ENCODE data around the gene C5AR1. TPM values are rescaled to one million over a fixed set of nuclear protein-coding genes. Genes with fewer than 3 reads are reported as not detected.

C5AR1 gene
- total and polyA plus RNA-seq, 9 of the 15 experiments (the other 6 are each of a cell fraction or from before 2014, with no cell fraction given): 0.06 to 1.6 (median 0.28) TPM; not detected in 3

DNA sequence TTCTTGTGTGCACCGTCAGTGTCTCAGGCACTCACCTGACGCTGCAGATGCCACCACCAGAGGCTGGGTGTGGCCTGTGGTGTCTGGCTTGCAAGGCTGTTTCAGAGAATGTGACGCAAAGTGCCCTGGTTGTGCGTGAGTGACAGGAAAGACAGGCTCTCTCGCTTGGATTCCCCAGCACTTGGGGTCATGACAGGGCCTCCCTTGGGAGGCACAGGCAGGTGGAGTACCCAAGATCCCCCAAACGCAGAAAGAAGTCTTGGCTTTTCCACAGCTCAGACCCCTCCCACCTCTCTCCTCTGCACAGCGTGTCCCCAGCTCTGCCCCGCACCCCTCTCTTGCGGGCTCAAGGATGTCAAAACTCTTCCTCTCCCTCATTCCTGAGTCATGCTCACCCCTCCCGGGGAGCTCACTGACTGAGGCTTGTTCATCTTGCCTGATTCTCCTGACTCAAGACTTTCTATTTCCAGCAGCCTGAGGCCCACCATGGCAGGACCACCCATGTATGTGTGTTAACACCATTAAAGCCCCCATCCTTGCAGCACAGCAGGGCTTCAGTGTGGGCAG is 60.5 kb downstream of the C5AR1 start:
- Histone ChIP-seq H4K20me1 (replicated peaks; ENCODE audit: control insufficient read depth, insufficient read depth, low read length) (no peaks in the 10 kb centered on the region), H3K9ac (ENCODE audit: insufficient read depth in 1 of 2, low read depth in 2 of 2, low read length in 2 of 2) (peak overlapping the region in 1 of 2 experiments; percentile 76; a peak in 2 of 4 replicates), H3K79me2 (ENCODE audit: control insufficient read depth, insufficient read depth, low read length) (no peaks in the 10 kb centered on the region), H3K9me3 (replicated peaks; ENCODE audit: control insufficient read depth, insufficient read depth, low read depth, low read length) (no peaks in the 10 kb centered on the region), H3K4me1 (replicated peaks in 1 of 2; ENCODE audit: control insufficient read depth in 2 of 2, insufficient read depth in 2 of 2, low read length in 2 of 2) (no peaks in the 10 kb centered on the region; a peak in 2 of 5 replicates), H3K27me3 (ENCODE audit: control insufficient read depth in 2 of 2, insufficient read depth in 2 of 2, low read length in 2 of 2) (no peaks in the 10 kb centered on the region), H3K4me3 (no peak overlapping the region), H3K27ac (ENCODE audit: extremely low read depth, low read depth, low read length) (no peak overlapping the region), H2AFZ (ENCODE audit: low read depth, low read length) (no peak overlapping the region), H3K9me1 (ENCODE audit: control insufficient read depth, insufficient read depth, low read length) (peaks cover 3% of the 10 kb centered on the region), H3K4me2 (ENCODE audit: insufficient read depth, low read length) (no peak overlapping the region), H3K36me3 (ENCODE audit: control insufficient read depth, insufficient read depth, low read length) (peaks cover 74% of the 10 kb centered on the region; the same call in 2 of the 3 replicates)
- no TSS peak for BruUV-seq (replicated peaks)
- no peak for DNase-seq (ENCODE audit: extremely low read depth in 1 of 4, low spot score in 3 of 4)
- WGBS (ENCODE audit: insufficient coverage, low coverage, missing lambda C conversion rate): 77% methylated on average over 10 of the region's 10 CpGs
- TF ChIP-seq FOXJ2 (tag; IDR thresholded peaks at IDR 0.05) (no peak), SRSF9 (IDR thresholded peaks at IDR 0.05; ENCODE audit: borderline replicate concordance, low read depth, low read length) (no peak), ZBTB1 (CRISPR knock-in tag; IDR thresholded peaks at IDR 0.05; ENCODE audit: borderline replicate concordance, low read depth) (no peak), CTCFL (IDR thresholded peaks at IDR 0.05; ENCODE audit: borderline replicate concordance, insufficient read depth, low read depth, low read length, poor library complexity, severe bottlenecking) (no peak), MCM7 (IDR thresholded peaks at IDR 0.05) (no peak)
- TF ChIP-seq, protein P1, sequence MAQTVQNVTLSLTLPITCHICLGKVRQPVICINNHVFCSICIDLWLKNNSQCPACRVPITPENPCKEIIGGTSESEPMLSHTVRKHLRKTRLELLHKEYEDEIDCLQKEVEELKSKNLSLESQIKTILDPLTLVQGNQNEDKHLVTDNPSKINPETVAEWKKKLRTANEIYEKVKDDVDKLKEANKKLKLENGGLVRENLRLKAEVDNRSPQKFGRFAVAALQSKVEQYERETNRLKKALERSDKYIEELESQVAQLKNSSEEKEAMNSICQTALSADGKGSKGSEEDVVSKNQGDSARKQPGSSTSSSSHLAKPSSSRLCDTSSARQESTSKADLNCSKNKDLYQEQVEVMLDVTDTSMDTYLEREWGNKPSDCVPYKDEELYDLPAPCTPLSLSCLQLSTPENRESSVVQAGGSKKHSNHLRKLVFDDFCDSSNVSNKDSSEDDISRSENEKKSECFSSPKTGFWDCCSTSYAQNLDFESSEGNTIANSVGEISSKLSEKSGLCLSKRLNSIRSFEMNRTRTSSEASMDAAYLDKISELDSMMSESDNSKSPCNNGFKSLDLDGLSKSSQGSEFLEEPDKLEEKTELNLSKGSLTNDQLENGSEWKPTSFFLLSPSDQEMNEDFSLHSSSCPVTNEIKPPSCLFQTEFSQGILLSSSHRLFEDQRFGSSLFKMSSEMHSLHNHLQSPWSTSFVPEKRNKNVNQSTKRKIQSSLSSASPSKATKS (CRISPR knock-in tag; IDR thresholded peaks at IDR 0.05): no peak
- no peak for FAIRE-seq
- ChIA-PET POLR2A (interaction anchor here (0.6 to 1.3 kb wide), 3 partner anchors 12 to 126 kb away, joined by 3 to 4 read pairs (median 3); no protein-coding TSS in a partner anchor), CTCF (ENCODE audit: low intra/inter-chr PET ratio) (no interaction called here)
- intact Hi-C loops (cut with micrococcal nuclease) (no loop called here), in situ Hi-C loops (cut with MboI) (no loop called here)
- ATAC-seq: no peak

Measured in K562 (cell line).